ENCODE data around the gene GPC5.

GPC5 gene

DNA sequence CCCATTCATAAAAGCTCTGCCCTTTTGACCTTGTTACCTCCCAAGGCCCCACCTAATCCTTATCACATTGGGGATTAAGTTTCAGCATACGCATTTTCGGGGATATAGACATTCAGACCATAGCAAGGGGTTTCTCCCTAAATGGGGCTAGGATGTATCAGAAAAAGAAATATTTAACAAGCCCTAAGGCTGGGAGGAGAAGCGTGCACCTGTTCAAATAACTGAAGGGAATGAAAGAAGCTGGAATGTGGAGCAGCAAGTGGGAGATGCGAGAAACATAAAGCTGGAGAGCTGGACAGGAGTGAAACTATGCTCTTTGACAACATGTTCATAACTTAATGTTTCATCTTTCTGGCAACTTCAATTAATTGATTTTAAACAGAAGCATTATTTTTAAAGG is 1016.4 kb downstream of the GPC5 start:
- Histone ChIP-seq H3K27ac (ENCODE audit: low read length) (no peak overlapping the region), H3K36me3 (replicated peaks; ENCODE audit: low read depth, low read length) (no peaks in the 10 kb centered on the region), H3K79me2 (ENCODE audit: low read length) (no peaks in the 10 kb centered on the region), H3K27me3 (ENCODE audit: low read depth, low read length) (no peaks in the 10 kb centered on the region), H3K4me1 (ENCODE audit: low read length) (peaks cover 4% of the 10 kb centered on the region; the same call in 1 of the 2 replicates), H3K4me3 (ENCODE audit: low read length) (no peak overlapping the region), H3K4me2 (ENCODE audit: low read length) (no peak overlapping the region), H3K9ac (ENCODE audit: low read length) (no peak overlapping the region), H3K9me3 (ENCODE audit: insufficient read depth, low read length) (no peaks in the 10 kb centered on the region), H2AFZ (ENCODE audit: low read depth, low read length) (no peak overlapping the region), H4K20me1 (ENCODE audit: insufficient read depth, low read length) (no peaks in the 10 kb centered on the region)
- TF ChIP-seq EZH2phosphoT487 (IDR thresholded peaks at IDR 0.05; ENCODE audit: low read depth) = no peak
- TF ChIP-seq, protein P1, sequence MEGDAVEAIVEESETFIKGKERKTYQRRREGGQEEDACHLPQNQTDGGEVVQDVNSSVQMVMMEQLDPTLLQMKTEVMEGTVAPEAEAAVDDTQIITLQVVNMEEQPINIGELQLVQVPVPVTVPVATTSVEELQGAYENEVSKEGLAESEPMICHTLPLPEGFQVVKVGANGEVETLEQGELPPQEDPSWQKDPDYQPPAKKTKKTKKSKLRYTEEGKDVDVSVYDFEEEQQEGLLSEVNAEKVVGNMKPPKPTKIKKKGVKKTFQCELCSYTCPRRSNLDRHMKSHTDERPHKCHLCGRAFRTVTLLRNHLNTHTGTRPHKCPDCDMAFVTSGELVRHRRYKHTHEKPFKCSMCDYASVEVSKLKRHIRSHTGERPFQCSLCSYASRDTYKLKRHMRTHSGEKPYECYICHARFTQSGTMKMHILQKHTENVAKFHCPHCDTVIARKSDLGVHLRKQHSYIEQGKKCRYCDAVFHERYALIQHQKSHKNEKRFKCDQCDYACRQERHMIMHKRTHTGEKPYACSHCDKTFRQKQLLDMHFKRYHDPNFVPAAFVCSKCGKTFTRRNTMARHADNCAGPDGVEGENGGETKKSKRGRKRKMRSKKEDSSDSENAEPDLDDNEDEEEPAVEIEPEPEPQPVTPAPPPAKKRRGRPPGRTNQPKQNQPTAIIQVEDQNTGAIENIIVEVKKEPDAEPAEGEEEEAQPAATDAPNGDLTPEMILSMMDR (IDR thresholded peaks at IDR 0.05; ENCODE audit: low read depth, low read length) = no peak

DNA sequence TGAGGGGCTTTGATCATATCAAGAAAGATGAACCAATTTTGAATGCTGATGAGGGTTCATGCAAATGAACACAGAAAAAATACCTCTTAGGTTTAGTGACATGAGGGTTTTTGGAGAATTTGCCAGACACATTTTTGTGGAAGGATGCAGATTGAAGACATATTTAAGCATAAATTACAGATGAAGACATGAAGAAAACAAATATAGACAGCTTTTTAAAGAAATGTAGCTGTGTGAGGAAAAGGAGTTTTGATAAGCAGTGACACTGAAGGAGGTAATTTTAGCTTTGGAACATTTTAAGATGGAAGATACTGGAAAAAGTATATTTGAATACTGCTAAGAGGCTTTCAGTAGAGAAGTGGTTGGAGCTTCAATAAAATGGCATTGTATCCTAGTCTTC is 1017.4 kb downstream of the GPC5 start:
- no peak overlapping the region for H3K27ac ChIP-seq (ENCODE audit: low read length)

DNA sequence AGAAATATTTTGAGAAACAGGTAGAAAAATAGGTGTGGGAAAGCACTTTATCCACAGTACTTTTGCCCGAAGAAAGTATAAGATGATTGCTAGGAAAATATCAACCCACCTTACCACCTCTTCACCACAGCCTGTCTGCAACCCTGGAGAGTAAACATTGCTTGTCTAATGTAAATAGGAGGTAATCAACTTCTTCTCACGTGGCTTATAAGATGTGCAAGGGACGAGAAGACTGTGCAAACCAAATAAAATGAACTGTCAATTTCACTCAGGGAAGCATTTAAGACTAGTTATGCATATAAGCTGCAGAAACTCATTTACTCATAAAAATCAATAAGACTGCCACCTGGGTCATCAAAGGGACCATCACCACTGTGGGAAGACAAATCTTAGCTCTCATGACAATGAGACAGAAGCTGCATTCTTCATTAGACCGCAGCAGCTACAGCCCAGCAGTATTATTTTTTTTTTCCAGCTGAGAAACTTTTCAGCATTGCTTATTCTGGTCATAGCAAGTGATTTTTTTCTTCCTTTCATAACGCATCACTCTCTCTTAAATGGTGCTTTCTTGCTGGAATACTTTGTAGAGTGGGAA is 1020.5 kb downstream of the GPC5 start:
- H4K20me1 ChIP-seq (ENCODE audit: insufficient read depth, low read length) = no peaks in the 10 kb centered on the region
- no peak overlapping the region for H3K4me3 ChIP-seq (ENCODE audit: low read length)
- no peaks in the 10 kb centered on the region for H3K36me3 ChIP-seq (replicated peaks; ENCODE audit: low read depth, low read length)
- no peaks in the 10 kb centered on the region for H3K27me3 ChIP-seq (ENCODE audit: low read depth, low read length)
- no peak for TF ChIP-seq EZH2phosphoT487 (IDR thresholded peaks at IDR 0.05; ENCODE audit: low read depth)
- TF ChIP-seq, protein P1 (IDR thresholded peaks at IDR 0.05; ENCODE audit: low read depth, low read length) = no peak
- H3K4me1 ChIP-seq (ENCODE audit: low read length) = no peaks in the 10 kb centered on the region
- no peaks in the 10 kb centered on the region for H3K9me3 ChIP-seq (ENCODE audit: insufficient read depth, low read length)
- no peak overlapping the region for H3K4me2 ChIP-seq (ENCODE audit: low read length)
- no peaks in the 10 kb centered on the region for H3K79me2 ChIP-seq (ENCODE audit: low read length)
- H3K27ac ChIP-seq (ENCODE audit: low read length) = no peak overlapping the region
- no peak overlapping the region for H3K9ac ChIP-seq (ENCODE audit: low read length)
- no peak overlapping the region for H2AFZ ChIP-seq (ENCODE audit: low read depth, low read length)

More for the DNA sequence above, 1017.4 kb downstream of the GPC5 start:
- Histone ChIP-seq H2AFZ (ENCODE audit: low read depth, low read length) (no peak overlapping the region), H3K4me1 (ENCODE audit: low read length) (no peaks in the 10 kb centered on the region), H3K27me3 (ENCODE audit: low read depth, low read length) (no peaks in the 10 kb centered on the region), H3K4me2 (ENCODE audit: low read length) (no peak overlapping the region), H3K4me3 (ENCODE audit: low read length) (no peak overlapping the region), H3K36me3 (replicated peaks; ENCODE audit: low read depth, low read length) (no peaks in the 10 kb centered on the region), H4K20me1 (ENCODE audit: insufficient read depth, low read length) (no peaks in the 10 kb centered on the region), H3K9ac (ENCODE audit: low read length) (no peak overlapping the region), H3K79me2 (ENCODE audit: low read length) (no peaks in the 10 kb centered on the region), H3K9me3 (ENCODE audit: insufficient read depth, low read length) (no peaks in the 10 kb centered on the region)
- TF ChIP-seq, protein P1 (IDR thresholded peaks at IDR 0.05; ENCODE audit: low read depth, low read length) = no peak
- TF ChIP-seq EZH2phosphoT487 (IDR thresholded peaks at IDR 0.05; ENCODE audit: low read depth) = no peak

DNA sequence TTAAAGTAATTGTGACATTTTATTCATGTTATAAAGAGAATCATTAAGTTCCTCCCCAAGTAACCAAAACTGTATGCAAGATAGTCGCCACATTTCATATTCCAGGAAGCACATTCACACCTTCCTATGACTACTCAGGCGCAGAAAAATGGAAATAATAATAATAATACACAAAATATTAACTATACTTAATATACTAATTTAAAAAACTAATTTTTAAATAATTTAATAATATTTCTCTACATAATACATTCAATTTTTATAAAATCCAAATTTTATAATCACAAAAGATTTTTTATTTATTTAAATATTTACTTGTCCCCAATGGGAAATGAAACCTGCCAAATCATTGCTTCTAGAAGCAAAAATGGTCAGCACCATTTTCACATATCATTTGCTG is 1030.8 kb downstream of the GPC5 start:
- no peaks in the 10 kb centered on the region for H3K79me2 ChIP-seq (ENCODE audit: low read length)
- H3K4me1 ChIP-seq (ENCODE audit: low read length) = no peaks in the 10 kb centered on the region
- no peaks in the 10 kb centered on the region for H4K20me1 ChIP-seq (ENCODE audit: insufficient read depth, low read length)
- no peak overlapping the region for H3K27ac ChIP-seq (ENCODE audit: low read length)
- TF ChIP-seq, protein P1 (IDR thresholded peaks at IDR 0.05; ENCODE audit: low read depth, low read length) = no peak
- TF ChIP-seq EZH2phosphoT487 (IDR thresholded peaks at IDR 0.05; ENCODE audit: low read depth) = no peak
- no peaks in the 10 kb centered on the region for H3K27me3 ChIP-seq (ENCODE audit: low read depth, low read length)
- H3K9me3 ChIP-seq (ENCODE audit: insufficient read depth, low read length) = no peaks in the 10 kb centered on the region
- no peak overlapping the region for H2AFZ ChIP-seq (ENCODE audit: low read depth, low read length)
- H3K36me3 ChIP-seq (replicated peaks; ENCODE audit: low read depth, low read length) = no peaks in the 10 kb centered on the region
- H3K4me3 ChIP-seq (ENCODE audit: low read length) = no peak overlapping the region
- H3K4me2 ChIP-seq (ENCODE audit: low read length) = no peak overlapping the region
- H3K9ac ChIP-seq (ENCODE audit: low read length) = no peak overlapping the region

Measured in OCI-LY3 (cell line).